Measurements from ENCODE around the gene TFIP11.
"Not testable (repeated sequence)": the region's sequence is repeated elsewhere in the genome, so short reads cannot be mapped to it uniquely, and the experiment has no call there.

The TFIP11 gene

DNA sequence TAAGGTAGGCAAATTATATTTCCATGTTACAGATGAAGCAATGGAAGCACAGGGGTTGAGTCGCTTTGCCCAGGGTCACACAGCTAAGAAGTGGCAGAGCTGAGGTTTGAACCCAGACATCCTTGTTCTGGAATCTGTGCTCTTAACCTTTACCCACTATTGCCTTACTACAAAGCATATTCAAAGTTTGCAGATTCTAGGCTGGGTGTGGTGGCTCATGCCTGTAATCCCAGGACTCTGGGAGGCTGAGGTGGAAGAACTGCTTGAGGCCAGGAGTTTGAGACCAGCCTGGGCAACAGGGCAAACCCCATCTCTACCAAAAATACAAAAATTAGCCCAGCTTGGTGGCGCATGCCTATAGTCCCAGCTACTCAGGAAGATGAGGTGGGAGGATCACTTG, 27.8 kb upstream of the TFIP11 start:
- DNase-seq: no peak

GRCh38 chr22:26536762-26537134, 24.5 kb upstream of the TFIP11 start:
- no peak for DNase-seq

GRCh38 chr22:26536056-26536761, 23.9 kb upstream of the TFIP11 start:
- DNase-seq: no peak

DNA sequence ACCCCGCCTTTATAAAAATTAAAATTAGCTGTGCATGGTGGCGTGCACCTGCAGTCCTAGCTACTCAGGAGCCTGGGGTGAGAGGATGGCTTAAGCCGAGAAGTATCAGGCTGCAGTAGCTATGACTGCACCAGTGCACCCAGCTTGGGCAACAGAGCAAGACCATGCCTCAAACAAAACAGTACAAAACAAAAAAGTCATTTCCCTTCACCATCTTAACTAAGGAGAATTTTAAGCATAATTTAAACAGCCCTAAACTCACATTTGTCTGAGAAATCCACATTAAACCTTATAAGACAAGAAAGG, 23.3 kb upstream of the TFIP11 start:
- no peak for DNase-seq

- no peak for DNase-seq
Observed at GRCh38 chr22:26534874-26535602, 22.8 kb upstream of the TFIP11 start.

GRCh38 chr22:26534171-26534855, 22.0 kb upstream of the TFIP11 start:
- DNase-seq: no peak

DNA sequence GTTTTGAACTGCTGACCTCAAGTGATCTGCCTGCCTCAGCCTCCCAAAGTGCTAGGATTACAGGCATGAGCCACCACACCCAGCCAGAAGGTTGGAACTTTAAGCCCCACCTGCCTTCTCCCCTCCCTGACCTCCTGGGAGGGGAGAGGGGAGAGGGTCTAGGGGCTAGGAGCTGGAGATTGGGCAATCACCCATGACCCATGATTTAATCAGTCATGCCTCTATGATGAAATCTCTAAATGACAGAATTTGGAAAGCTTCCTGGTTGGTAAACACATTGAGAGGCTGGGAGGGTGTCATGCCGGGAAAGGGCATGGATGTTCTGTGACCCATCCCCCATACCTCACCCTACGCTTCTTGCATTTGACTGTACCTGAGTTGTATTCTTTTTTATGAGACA, 17.1 kb upstream of the TFIP11 start:
- no peak for DNase-seq

DNA sequence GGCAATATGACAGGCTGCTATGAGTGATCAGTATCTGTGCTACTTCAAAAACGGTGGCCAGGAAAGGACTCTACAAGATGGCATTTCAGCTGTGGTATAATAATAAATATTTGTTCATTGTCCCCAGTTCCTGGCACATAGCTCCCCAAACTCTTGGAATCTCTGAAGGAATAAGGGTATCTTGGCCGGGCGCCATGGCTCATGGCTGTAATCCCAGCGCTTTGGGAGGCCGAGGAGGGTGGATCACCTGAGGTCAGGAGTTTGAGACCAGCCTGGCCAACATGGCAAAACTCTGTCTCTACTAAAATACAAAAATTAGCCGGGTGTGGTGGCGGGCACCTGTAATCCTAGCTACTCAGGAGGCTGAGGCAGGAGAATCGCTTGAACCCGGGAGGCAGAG, 16.2 kb upstream of the TFIP11 start:
- not testable (repeated sequence) for DNase-seq

- no peak for DNase-seq
Observed at GRCh38 chr22:26527574-26528465, 15.5 kb upstream of the TFIP11 start.

- DNase-seq: no peak
Observed at GRCh38 chr22:26527167-26527566, 14.9 kb upstream of the TFIP11 start.

GRCh38 chr22:26525946-26526564, 13.8 kb upstream of the TFIP11 start:
- no peak for DNase-seq

- DNase-seq: no peak
Observed at GRCh38 chr22:26524870-26525269, 12.6 kb upstream of the TFIP11 start.

DNA sequence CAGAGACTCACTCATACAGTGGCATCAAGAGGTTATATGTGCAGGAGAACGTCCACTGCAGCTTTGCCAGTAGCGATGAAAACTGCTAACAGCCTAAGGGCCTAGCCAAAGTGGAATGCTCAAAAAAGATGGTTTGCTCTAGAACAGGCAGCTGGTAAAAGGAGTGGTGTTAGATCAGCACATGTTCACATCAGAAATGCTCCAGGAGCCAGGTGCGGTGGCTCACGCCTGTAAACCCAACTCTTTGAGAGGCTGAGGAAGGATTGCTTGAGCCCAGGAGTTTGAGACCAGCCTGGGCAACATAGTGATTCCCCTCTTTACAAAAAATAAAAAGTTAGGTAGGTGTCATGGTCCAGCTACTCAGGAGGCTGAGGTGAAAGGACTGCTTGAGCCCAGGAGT, 10.3 kb upstream of the TFIP11 start:
- DNase-seq: no peak

DNA sequence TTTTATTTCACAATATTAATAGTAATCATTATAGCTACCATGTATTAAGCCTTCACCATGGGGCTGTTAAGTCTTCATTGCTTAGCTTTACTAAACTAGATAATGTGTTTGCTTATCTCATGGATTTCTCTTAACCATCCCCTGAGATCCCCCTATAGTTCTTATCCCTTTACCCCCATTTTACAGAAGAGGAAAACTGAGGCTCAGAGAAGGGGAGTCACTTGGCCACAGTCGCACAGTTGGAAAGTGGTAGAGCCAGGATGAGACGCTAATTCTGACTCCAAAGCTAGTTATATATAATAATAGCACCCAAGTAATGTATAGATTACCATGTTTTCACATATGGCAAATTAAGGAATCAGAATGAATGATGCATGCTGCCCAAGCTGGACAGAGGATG, 9.7 kb upstream of the TFIP11 start:
- DNase-seq: no peak

DNA sequence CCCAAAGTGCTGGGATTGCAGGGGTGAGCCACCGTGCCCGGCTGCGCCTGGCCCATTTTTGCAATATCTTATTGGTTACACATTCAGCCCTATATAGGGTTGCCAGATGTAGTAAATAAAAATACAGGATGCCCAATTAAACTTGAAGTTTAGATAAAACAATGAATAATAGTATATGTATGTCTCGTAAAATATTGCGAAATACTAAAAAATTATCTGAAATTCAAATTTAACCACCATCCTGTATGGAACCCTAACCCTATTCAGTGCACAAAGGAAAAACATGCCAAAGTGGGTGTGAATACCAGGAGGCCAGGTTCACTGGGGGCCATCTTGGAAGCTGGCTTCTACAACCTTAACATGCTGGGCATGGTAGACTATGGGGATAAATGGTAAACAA, 5.2 kb upstream of the TFIP11 start:
- no peak for DNase-seq

DNA sequence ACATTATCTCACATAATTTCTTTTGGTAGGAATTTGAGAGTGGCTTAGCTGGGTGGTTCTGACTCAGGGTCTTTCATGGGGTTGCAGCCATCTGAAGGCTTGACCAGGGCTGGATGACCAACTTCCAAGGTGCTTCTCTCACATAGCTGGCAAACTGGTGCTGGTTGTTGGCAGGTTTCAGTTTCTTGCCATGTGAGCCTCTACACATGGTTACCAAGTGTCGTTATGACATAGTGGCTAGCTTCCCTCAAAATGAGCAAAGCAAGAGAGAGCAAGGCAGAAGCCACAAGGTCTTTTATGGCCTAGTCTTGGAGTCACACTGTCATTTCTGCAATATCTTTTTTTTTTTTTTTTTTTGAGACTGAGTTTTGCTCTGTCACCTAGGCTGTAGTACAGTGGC, 4.2 kb upstream of the TFIP11 start:
- no peak for DNase-seq

DNA sequence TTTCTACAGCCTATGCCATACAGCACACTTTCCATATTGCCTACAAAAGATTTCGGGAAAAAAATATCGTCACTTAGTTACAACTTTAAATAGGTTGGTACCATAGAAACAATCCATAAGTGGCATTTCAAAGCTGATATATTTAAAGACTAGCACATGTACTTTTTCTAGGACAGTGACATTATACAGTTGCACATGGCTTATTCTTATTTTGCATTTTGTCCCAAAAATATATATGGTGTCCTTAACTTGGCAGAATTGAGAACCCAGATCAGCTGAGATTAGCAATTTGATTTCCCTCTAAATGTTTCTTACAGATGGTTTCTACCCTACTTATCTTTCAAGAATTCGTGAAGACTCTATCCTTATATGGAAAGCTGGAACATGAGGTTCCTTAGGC, 3.7 kb upstream of the TFIP11 start:
- DNase-seq: no peak

- DNase-seq: no peak
Observed at GRCh38 chr22:26514419-26515161, 2.3 kb upstream of the TFIP11 start.

GRCh38 chr22:26513838-26514237, 1.6 kb upstream of the TFIP11 start:
- DNase-seq: no peak

DNA sequence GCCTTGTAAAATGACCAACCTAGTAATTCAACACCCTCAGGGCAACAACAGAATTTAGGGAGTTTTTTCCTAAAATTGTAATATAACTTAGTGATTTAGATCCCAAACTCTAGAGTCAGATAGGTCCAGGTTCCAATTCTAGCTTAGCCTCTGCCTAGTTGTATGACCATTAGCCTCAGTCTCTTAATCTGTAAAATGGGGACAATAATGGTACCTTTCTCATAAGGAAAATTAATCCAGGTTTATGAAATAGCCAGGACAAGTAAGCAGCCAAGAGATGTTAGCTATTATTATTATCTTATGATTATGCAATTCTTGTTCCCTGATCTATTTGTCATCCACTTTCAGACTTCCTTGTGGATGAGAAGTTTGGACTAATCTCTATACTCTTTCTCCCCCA, 4.1 kb downstream of the TFIP11 start:
- no peak for DNase-seq

- no peak for DNase-seq
Observed at GRCh38 chr22:26503758-26504157, 8.5 kb downstream of the TFIP11 start.
